ENCODE measurements around the gene ZC2HC1C.

The ZC2HC1C gene

GRCh38 chr14:75096959-75097358 is 27.5 kb downstream of the ZC2HC1C start:
- DNase-seq, result no peak

DNA sequence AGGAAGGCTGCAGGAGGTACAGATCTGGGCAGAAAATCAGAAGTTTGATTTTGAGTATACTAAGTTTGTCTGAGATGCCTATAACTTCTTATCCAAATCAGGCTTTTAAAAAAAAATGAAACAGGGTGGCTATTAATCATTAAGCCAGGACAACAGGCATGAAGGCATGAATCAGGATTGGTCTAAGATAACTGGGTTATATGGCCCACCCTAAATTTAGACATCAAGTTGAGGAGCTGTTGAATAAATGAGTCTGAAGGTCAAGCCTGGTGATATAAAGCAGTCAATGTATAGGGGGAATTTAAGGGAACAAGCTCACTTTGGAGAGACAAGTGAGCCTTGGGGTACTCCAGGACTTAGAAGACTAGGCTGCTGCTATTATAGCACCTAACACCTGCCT is 28.8 kb downstream of the ZC2HC1C start:
- DNase-seq, result no peak

DNA sequence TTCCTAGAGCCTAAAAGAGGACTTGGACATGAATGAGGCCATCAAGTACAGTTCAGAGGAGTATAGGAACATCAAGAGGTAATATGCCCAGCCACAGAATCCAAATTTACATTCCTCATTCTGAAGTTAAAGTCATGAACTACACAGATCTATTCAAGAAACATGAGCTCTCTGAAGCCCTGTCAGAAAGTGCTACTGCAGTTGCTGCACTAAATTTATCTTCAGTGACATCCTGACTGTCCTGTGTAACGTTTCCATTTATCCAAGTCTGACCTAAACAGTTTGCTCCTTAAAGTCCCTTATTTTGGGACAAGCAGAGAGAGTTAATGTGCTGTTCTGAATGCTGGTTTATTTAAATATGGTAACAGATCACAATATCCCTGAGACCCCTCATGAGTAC is 29.2 kb downstream of the ZC2HC1C start:
- DNase-seq, result no peak

GRCh38 chr14:75101491-75101890 is 32.0 kb downstream of the ZC2HC1C start:
- DNase-seq, result no peak

GRCh38 chr14:75107186-75107585 is 37.7 kb downstream of the ZC2HC1C start:
- no peak for DNase-seq

DNA sequence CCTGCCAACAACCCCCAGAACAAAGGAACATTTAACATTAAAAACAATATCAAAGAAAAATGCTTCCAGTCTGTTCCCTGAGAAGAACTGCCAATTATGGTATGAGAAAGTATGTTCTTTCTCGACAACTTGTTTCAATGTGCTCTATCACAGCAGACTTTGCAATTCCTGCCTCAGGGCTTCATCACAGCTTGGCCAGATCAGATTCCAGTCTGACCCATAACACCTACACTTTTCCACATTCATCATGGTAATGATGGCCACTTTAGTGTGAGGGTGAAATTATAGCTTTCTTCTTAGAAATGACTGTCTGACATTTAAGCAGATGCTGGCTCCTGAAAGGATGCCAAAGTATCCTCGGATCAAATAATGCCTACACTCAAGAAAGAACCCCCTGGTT is 40.4 kb downstream of the ZC2HC1C start:
- DNase-seq, result no peak

GRCh38 chr14:75113932-75114539 is 44.6 kb downstream of the ZC2HC1C start:
- DNase-seq, result no peak

- DNase-seq, result no peak
Observed at GRCh38 chr14:75119056-75119455, 49.6 kb downstream of the ZC2HC1C start.

- no peak for DNase-seq
Observed at GRCh38 chr14:75120541-75121291, 51.3 kb downstream of the ZC2HC1C start.

- no peak for DNase-seq
Observed at GRCh38 chr14:75121552-75121951, 52.1 kb downstream of the ZC2HC1C start.

DNA sequence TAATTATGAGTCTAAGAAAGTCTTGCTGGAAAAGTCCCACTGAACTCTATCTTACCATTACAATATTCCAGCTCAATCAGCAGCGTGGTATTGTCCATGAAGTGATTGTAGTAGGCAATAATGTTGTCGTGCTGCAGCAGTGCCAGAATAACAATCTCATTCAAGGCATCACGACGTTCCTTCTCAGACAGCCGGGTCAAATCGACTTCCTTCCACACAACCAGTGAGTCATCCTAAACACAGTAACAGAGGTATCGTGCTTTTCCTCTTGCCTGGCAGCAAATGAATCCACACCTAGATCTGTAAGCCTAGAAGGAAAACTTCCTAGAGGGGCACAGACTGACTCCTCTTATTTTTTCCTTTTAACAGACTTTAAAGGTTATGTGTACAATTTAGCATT is 54.5 kb downstream of the ZC2HC1C start:
- DNase-seq, result no peak

GRCh38 chr14:75125617-75126016 is 56.2 kb downstream of the ZC2HC1C start:
- no peak for DNase-seq

DNA sequence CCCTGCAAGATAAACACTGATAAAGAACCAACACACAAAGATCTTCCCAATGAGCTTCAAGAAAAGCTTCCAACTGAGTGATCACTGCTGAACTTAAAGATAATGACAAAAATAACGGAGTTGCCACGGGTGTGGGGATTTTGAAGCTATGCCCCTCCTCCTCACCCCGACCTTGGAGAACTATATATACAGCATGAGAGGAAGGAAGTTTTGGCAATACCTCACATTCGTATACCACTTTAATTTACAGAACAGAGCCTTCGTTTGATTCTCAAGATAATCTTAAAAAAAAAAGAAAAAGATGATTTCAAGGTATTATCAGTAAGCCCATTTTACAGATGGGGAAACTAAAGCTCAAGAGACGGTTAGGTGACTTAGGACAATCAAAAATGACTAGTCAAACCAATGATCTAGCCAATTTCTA is 56.7 kb downstream of the ZC2HC1C start:
- DNase-seq, result no peak

DNA sequence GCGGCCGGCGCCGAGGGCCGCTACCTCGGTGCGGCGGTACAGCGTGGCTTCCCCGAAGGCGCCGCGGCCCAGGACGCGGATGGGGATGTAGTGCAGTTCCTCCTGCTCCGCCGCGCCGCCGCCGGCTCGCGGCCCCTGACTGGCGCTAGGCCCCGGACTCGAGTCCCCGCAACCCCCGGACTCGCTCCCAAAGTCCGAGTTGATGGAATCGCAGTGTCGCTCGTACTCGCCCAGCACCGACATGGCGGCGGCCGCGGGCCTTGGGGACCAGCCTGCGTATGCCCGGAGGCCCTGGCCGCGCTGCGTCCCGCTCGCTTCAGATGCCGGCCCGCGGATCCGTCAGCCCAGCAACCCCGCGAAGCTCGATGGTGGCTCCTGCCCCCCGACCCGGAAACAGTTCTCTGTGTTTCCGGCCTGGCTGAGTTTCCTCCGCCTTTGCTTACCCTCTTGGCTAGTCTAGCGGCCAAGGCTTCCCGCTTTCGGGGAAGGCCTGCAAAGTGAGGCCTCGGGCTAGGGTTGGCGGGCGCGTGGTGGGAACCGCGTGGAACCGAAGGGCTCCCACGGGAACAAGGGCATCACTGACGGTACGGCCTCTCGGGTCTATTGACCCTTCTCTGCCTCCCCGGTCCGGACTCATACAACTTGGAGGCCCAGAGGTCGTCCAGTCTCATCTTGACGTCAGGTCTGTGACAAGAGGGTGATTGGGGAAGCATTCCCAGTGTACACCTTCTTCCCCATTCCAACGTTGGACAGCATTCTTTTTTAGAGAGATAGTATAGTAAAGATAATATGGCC is 57.4 kb downstream of the ZC2HC1C start, which contains the start of gene NEK9:
Gene NEK9, minus strand, starts transcription at position 370 of the 795 bp plus-strand sequence. Its CDS starts 127 bp downstream, at position 243.
- DNase-seq, result peak; percentile 91

- peak; percentile 11 for DNase-seq
Observed at GRCh38 chr14:75127474-75127820, 58.0 kb downstream of the ZC2HC1C start.

GRCh38 chr14:75127903-75128595 is 58.6 kb downstream of the ZC2HC1C start:
- DNase-seq, result no peak

- DNase-seq, result no peak
Observed at GRCh38 chr14:75128596-75128990, 59.2 kb downstream of the ZC2HC1C start.
